Islet of Langerhans (tissue), 1 donor: ENCODE measurements around the gene ARGLU1.

Experiments used
- FAIRE-seq: peaks from one replicate; lab custom pipeline; 2011; peaks lifted over from hg19 to GRCh38; lab: Jason Lieb, UNC

Gene ARGLU1

GRCh38 chr13:106541826-106542225 lies 26.1 kb downstream of the ARGLU1 start:
- no peak for FAIRE-seq

GRCh38 chr13:106540613-106541012 lies 27.3 kb downstream of the ARGLU1 start:
- no peak for FAIRE-seq

GRCh38 chr13:106537521-106537920 lies 30.4 kb downstream of the ARGLU1 start:
- no peak for FAIRE-seq

- no peak for FAIRE-seq
Measured at GRCh38 chr13:106536244-106537034, 31.5 kb downstream of the ARGLU1 start.

- no peak for FAIRE-seq
Measured at GRCh38 chr13:106535552-106536243, 32.2 kb downstream of the ARGLU1 start, which contains the start of gene EFNB2. Gene EFNB2 (minus strand): TSS chr13:106535662. CDS start chr13:106534964, 698 bp downstream.

- FAIRE-seq = no peak
Measured at GRCh38 chr13:106534639-106535551, 33.0 kb downstream of the ARGLU1 start.

GRCh38 chr13:106533943-106534638 lies 33.8 kb downstream of the ARGLU1 start:
- FAIRE-seq = no peak

GRCh38 chr13:106533101-106533942 lies 34.6 kb downstream of the ARGLU1 start:
- no peak for FAIRE-seq

GRCh38 chr13:106532111-106532929 lies 35.6 kb downstream of the ARGLU1 start:
- FAIRE-seq = no peak

- no peak for FAIRE-seq
Measured at GRCh38 chr13:106530980-106531481, 36.9 kb downstream of the ARGLU1 start.

GRCh38 chr13:106530171-106530851 lies 37.6 kb downstream of the ARGLU1 start:
- no peak for FAIRE-seq

- FAIRE-seq = no peak
Measured at GRCh38 chr13:106529415-106530170, 38.3 kb downstream of the ARGLU1 start.

GRCh38 chr13:106528718-106529414 lies 39.1 kb downstream of the ARGLU1 start:
- no peak for FAIRE-seq

GRCh38 chr13:106527826-106528225 lies 40.1 kb downstream of the ARGLU1 start:
- no peak for FAIRE-seq

GRCh38 chr13:106527445-106527801 lies 40.5 kb downstream of the ARGLU1 start:
- FAIRE-seq = no peak

- FAIRE-seq = no peak
Measured at GRCh38 chr13:106526738-106527444, 41.0 kb downstream of the ARGLU1 start.

- no peak for FAIRE-seq
Measured at GRCh38 chr13:106525865-106526264, 42.1 kb downstream of the ARGLU1 start.
